Medulla oblongata (tissue), 1 donor: ENCODE results near the gene TNFSF15.

ENCODE experiments used
- DNase-seq: peaks from one replicate; pipeline ENCODE4 v3.0.0-alpha.2; 2015; ENCODE audit errors: extremely low spot score

The TNFSF15 gene

GRCh38 chr9:114825126-114825795 lies 19.4 kb upstream of the TNFSF15 start:
- no peak for DNase-seq

DNA sequence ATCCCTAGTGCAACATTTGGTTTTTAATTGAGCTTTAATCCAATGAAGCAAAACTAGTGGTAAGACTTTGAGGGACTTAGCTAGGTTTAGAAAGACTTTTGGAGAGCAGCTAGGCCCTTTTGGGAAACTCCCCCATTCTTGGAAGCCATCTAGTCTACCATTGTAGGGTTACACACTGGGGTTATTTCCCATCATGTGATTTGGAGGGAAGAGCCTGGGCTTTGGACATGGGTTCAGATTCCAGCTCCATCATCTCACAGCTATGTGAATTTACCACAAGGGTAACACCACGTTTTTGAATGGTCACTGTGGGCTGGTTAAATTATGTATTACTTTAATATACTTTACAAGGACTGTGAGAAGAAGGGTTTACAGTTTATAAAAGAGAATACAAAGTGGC lies 18.3 kb upstream of the TNFSF15 start:
- DNase-seq: no peak

DNA sequence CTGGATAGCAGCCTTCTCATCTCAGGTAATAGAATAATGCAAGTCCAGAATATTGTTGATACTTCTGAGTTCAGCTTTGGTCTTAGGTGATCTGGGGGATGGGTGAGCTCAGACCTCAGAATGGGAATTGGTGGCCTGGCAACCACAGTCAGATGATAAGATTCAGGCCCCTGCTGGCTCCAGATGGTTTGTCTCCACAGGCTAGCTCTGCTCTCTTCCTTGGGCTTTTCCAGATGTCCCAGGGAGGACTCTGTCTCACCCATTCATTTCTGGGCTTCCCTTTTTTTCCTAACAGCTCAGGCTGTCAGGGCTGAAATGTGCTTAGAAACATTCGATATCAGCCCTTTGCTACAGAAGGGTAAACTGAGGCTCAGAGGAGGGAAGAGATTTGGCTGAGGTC lies 17.6 kb upstream of the TNFSF15 start:
- no peak for DNase-seq

DNA sequence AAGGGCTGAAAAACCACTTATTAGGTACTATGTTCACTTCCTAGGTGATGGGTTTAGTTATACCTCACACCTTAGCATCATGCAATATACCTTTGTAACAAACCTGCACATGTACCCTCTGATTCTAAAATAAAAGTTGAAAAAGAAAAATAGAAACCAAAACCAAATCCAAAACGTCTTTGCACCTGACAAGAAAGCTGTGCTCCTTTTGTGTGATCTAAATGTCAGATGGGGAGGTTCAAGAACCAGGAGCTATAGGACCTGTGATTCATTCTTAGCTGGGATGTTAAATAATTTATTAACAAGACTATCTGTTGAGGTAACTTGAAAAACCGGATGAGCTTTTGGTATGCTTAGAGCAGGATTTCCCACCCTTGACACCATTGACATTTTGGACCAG lies 16.9 kb upstream of the TNFSF15 start:
- no peak for DNase-seq

- DNase-seq: no peak
Observed at GRCh38 chr9:114820776-114821501, 15.1 kb upstream of the TNFSF15 start.

DNA sequence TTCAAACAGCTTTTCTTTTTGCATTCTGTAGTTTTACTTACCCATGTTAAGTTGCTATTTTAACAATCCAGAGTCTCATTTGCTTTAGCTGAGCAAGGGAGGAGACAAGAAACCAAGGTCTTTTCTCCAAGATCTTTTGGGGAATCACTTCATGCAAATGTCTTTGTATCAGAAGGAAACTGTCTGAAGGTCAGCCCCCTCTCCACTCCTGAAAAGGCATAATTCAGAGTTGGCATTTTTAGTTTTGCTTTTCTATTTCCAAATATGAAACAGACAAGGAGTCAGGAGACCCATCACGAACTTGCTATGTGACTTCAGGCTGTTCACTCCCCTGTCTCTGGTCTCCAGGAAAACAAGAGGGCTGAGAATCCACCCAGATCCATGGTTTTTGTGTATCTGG lies 12.3 kb upstream of the TNFSF15 start:
- no peak for DNase-seq

DNA sequence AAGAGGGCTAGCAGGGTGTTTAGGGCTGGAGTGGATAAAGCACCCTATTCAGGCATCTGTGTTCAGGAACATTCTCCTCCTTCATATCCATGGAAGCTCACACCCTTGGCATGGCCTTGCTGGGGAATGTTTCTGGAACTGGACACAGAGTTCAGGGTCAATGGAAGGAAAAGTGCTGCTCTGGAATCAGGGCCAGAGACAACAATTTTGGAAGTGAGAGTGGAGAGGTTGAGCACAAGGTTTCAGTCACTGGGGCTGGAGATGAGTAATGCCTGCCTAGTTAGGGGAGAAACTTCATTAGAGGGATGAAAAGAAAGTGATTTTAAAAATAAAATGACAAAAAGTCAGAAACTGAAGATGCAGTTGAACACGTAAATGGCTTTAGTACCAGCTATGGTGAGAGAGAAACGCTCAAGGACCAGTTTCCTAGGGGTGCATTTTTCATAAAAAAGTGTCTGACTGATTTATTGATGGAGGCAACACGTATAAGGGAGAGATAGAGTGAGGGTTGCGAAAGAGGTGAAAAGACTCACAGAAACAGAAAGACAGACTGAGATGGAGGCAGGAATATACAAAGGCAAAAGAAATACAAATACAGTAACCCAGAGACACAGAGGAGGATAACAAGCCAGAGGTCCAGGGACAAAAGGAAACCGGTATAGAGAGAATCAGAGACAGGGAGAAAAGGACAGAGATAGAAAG lies 8.0 kb upstream of the TNFSF15 start:
- DNase-seq: no peak

- DNase-seq: no peak
Observed at GRCh38 chr9:114811966-114812636, 6.3 kb upstream of the TNFSF15 start.

GRCh38 chr9:114811301-114811700 lies 5.5 kb upstream of the TNFSF15 start:
- peak; percentile 18 for DNase-seq

GRCh38 chr9:114810614-114811013 lies 4.8 kb upstream of the TNFSF15 start:
- DNase-seq: no peak

DNA sequence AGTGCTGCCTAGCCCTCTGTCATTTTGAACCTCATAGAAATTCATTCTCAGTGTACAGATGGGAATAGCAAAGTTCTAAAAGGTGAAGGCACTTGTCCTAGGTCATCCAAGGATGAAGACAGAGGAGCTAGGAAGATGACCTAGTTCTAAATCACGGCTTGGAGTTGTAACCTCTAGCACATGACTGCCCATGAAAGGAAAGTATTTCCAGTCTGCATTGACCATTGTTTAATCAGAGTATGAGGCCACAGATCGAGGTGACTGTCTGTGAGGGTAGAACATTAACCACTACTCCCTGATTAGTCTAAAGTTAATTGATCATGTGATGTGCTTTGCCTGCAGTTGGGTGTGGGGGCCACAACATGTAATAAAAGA lies 674 bp upstream of the TNFSF15 start:
- DNase-seq: no peak

GRCh38 chr9:114804505-114804904 lies 1.3 kb downstream of the TNFSF15 start:
- no peak for DNase-seq

DNA sequence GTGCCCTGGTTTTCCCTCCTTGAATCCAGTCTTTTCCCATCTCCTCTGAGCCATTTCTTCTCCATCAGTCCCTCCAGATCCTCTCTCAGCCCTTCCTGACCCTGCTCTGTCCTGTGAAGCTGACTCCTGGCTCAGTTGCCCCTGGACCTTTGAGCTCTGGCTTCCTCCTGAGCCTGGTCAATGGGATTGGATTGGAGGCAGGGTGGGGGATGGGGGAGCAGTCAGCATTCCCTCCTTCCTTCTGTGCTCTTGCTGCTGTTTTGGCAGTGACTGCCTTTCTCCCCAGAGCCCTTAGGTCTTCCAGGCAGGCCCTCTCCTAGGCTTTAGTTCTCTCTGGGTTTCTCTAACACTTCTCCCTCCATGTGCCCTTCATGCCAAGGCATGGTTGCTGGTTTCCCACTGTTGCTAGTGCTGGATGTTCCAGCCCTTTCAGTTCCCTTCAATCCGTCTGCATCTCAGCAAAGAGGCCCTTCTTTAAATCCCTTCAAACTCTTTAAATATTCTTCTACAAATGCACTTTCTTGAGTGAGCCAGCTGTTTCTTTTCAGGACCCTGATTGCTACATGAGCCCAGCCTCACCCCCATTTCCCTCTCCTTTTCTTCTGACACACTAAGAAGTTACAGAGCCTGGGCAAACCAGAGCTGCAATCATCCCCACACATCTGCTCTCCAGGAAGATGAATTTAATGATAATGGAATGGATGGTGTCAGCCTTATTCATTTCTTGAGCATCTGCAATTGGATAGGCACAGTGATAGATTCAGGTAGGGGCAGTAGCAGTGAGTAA lies 2.2 kb downstream of the TNFSF15 start:
- no peak for DNase-seq

DNA sequence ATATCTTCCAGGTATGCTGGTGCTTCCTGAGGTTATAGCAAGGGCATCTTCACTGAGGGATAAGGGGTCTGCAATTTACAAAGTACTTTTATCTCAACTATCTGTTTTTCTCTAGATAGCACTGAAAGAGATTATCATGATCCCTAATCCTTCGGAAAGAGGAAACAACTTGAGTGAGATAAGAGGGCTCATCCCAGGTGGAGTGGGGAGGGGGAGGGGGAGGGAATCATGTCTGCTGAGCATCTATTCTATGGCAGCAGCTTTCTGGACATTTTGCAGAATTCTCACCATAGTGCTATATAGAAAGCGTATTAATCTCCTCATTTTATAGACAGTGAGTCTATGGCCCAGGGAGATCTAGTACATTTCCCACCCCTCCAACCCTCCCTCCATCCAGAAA lies 5.9 kb downstream of the TNFSF15 start:
- DNase-seq: no peak

DNA sequence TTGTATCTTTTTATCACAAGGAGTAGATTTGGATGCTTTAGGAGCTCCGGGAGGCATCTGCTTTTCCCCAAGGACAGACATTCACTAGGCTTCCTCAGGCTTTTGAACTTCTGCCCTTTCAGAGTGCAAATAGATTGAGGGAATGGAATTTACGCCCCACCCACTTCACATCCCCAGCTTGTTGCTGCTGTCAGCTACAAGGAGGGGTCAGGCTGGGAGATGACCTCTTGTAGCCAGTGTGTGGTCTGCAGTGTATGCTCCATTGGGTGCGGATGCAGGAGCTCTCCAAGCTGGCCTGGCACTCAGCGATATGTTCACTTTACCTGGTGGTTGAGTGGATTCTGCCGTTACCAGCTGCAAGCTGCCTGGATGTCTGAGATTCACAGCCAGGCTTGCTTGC lies 6.4 kb downstream of the TNFSF15 start:
- no peak for DNase-seq

GRCh38 chr9:114798780-114799427 lies 6.9 kb downstream of the TNFSF15 start:
- no peak for DNase-seq

- DNase-seq: no peak
Observed at GRCh38 chr9:114798101-114798500, 7.7 kb downstream of the TNFSF15 start.

DNA sequence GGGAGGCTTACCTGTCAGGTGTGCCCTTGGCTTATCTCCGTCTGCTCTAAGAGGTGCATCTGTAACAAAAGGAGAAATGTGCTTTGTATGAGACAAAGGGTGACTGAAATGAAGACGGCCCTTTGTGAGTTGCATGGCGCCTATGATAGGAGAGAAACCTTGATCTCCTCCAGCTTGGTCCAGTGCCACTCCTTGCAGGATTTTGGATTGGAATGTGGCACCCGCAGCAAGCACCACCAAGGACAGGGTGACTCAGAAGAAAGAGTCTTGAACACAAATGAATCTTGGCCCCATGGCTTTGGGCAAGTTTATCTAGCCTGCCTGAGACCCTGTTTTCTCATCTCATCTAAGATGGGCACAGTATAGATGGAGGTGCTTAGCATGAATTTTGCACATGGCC lies 13.4 kb downstream of the TNFSF15 start:
- DNase-seq: no peak

DNA sequence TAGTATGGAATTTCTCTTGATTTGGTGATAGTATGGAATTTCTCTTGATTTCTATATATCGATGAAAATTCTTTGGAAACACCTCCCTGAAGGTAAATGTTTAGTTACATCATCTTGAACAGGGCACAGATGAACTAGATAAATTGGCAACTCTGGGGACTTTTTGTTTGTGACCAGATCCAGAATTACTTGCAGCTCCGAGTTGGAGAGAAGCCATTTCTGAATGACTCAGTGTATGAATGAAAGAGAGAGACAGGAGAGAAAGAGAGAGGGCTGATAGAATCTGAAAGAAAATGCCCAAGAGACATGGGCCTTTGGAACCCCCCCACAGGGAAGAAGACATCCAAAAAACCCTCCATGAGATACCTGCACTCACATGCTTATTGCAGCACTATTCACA lies 14.1 kb downstream of the TNFSF15 start:
- no peak for DNase-seq

- no peak for DNase-seq
Observed at GRCh38 chr9:114791312-114791711, 14.5 kb downstream of the TNFSF15 start.

DNA sequence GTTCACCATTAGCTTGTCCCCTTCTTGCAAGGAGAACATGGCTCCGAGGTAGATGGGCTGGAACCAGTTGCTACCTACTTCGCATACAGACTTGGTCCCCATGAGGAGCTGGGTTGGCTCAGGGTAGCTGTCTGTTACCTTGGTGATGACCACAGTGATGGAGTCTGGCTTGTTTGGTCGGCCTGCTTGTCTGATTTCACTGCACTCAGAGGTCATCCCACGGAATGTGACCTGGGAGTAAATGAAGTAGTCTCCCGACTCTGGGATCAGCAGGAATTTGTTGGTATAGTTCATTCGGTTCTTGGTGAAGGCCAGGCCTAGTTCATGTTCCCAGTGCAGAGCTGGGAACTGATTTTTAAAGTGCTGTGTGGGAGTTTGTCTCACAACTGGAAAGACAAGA lies 15.3 kb downstream of the TNFSF15 start:
- DNase-seq: no peak
